H54 (cell line): ENCODE measurements around the gene A2ML1.
"Not testable (repeated sequence)": the region's sequence is repeated elsewhere in the genome, so short reads cannot be mapped to it uniquely, and the experiment has no call there.

Experiments
- DNase-seq: peaks from one replicate; pipeline ENCODE4 v3.0.0; 2011; ENCODE audit warnings: low spot score, mixed read lengths; ENCODE audit not compliant: insufficient read length
- FAIRE-seq: peaks from 3 replicates; lab custom pipeline; 2011; peaks lifted over from hg19 to GRCh38; lab: Jason Lieb, UNC
- POLR2A ChIP-seq: IDR thresholded peaks from 2 replicates; pipeline ENCODE4 v1.6.1; 2011; ENCODE audit warnings: low read depth, mild to moderate bottlenecking, low read length

A2ML1 gene

DNA sequence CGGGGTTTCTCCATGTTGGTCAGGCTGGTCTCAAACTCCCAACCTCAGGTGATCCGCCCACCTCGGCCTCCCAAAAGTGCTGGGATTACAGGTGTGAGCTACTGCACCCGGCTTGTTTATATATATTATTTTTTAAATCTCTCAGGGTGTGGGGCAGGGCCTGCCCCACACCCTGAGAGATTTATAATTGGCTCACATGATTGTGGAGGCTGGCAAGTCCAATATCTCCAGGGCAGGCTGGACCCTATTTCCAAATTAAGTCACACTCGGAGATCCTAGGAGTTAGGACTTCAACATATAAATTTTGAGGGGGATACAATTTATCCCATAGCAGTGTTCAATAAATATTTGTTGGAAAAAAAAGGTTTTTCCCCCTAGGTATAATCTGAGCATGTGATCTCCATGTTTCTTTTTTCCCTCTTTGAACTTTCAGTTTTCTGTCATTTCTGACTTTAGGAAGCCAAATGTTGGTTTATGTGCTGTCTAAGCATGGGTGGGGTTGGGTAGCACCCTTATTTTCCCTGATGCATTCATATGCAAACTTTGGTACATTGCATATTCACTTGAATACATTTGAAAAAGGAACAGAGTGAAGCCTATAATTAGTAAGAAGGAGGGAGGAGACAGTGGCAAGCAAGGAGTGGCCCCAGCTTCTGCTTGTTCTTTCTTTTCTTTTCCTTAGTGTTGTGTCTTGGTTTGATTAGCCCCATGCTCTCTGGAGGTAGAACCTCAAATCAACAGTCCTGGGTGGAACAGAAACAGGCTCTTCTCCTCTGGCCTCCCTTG, 8.7 kb upstream of the A2ML1 start:
- no peak for FAIRE-seq
- no peak for TF ChIP-seq POLR2A
- DNase-seq: no peak

DNA sequence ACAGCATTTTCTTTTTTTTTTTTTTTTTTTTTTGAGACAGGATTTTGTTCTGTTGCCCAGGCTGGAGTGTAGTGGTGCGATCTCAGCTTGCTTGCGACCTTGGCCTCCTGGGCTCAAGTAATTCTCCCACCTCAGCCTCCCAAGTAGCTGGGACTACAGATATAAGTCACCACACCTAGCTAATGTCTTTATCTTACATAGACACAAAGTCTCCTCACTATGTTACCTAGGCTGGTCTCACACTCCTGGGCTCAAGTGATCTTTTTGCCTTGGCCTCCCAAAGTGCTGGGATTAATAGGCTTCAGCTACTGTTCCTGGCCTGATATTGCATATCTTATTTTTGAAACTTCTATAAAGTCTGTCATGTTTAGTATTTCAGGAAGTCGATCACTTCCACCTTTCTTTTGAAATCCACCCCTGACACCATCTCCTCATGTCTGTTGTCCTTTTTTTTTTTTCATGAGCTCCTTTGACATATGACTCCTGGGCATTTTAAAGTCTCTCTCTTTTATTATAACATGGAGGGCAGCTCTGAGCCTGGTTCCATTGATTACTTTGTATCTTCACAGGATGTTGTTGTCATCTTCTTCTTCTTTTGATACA, 5.9 kb upstream of the A2ML1 start:
- DNase-seq: no peak
- no peak for TF ChIP-seq POLR2A
- no peak for FAIRE-seq

DNA sequence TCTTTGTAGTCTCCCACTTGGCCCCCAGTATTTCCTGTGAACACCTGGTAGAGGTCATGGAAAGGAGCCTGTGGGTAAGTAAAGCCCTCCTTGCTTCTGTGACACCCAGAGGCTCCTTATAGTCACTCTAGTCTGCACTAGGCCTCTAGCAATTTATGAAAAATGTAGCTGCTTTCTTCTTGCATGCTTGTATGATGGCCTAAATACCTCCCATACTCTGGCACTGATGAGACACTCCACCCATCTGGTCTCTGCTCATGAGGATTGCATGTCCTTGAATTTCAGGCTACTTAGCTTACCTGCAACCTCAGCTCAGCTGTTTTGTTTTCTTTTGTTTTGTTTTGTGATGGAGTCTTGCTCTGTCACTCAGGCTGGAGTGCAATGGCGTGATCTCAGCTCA, 4.6 kb upstream of the A2ML1 start:
- FAIRE-seq: no peak
- TF ChIP-seq POLR2A: no peak
- no peak for DNase-seq

DNA sequence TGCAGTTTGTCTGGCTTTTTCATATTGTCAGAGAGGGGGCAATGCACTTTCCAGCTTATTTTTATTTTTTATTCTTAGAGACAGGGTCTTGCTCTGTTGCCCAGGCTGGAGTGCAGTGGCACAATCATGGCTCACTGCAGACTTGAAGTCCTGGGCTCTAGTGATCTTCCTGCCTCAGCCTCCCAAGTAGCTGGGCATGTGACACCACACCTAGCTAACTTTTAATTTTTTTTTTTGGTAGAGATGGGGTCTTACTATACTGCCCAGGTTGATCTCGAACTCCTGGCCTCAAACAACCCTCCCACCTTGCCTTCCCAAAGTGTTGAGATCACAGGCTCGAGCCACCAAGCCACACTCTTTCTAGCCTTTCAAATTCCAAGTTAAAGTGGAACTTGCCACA, 3.9 kb upstream of the A2ML1 start:
- DNase-seq: no peak
- FAIRE-seq: no peak
- TF ChIP-seq POLR2A: no peak

DNA sequence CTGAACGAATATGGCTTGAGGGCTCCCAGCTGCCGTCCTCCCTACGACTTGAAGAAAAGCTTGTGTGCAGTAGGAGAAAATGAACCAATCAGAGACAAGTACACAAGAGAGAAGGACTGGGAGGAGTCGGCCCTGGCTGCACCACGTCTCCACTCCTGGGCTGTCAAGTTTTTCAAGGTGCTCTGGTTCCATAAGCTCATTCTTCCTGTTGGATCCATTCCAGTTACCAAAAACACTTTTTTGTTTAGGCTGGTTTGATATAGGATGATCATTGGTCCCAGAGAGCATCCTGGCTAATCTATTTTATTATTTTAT, 2.8 kb upstream of the A2ML1 start:
- FAIRE-seq: no peak

DNA sequence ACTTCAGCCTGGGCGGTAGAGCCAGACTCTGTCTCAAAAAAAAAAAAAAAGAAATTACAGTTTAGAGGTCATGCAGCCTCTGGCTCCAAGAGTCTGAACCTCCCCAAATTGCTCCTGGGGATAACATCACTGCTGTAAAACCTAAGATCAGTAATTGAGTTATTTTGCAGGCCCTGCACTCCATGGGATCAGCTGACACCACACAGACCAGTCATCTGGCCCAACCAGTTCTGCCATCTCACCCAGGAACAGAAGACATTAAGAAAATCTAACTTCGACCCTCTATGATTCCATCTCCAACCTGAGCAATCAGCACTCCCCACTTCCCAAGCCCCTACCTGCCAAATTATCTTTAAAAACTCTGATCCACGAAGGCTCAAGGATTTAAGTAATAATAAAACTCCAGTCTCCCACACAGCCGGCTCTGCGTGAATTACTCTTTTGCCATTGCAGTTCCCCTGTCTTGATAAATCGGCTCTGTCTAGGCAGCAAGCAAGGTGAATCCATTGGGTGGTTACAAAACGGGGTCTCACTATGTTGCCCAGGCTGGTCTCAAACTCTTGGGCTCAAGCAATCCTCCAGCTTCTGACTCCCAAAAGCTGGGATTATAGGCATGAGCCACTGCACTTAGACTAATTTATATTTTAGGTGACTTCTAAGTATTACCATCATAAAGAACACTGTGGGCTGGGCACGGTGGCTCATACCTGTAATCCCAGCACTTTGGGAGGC, 1.6 kb upstream of the A2ML1 start:
- FAIRE-seq, DNase-seq: not testable (repeated sequence)

More for the DNA sequence above, 2.8 kb upstream of the A2ML1 start:
- no peak for DNase-seq
- no peak for TF ChIP-seq POLR2A

DNA sequence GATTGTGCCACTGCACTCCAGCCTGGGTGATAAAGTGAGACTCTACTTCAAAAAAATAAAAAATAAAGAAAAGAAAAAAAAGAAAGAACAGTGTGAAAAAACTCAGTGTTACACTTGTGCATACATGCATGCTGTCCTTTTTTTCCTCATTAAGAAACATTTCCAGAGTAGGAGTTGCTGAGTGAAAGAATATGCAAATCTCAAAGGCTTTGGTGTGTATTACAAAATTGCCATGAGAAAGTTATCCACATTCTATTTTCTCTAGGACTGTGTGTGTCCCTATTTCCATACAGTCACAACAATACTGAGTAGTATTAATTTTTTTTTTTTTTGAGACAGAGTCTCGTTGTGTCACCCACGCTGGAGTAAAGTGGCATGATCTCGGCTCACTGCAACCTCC, 830 bp upstream of the A2ML1 start:
- DNase-seq (no peak), FAIRE-seq (no peak)
- no peak for TF ChIP-seq POLR2A

DNA sequence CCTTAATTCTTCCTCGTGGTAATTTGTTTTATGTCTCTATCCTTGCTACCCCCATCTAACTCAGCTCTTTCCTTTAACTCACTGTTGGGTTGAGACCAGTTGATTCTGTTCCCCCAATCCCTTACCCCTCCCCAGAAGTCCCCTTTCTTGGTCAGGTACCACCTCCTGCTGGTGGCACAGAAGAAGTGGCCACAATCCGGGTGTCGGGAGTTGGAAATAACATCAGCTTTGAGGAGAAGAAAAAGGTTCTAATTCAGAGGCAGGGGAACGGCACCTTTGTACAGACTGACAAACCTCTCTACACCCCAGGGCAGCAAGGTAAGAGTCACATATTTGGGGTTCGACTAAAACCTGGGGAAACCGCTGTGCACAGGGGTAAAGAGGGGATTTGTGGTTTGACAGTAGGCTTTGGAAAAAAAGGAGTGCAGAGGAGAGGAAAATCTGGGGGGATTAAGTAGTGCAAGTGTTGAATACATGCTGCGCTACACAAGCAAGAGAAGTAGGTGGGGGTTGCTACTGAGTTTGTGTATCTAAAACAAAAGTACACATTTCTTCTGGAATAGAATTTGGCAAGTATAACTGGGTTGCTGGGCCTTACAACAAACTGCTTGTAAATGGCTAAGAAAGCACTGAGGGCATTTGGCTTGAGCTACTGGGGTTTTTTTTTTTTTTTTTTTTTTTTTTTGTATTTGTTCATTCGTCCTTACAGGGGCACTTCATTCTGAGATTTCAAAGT, 1.3 kb downstream of the A2ML1 start:
- peak; percentile 13 for DNase-seq
- FAIRE-seq: no peak
- no peak for TF ChIP-seq POLR2A

DNA sequence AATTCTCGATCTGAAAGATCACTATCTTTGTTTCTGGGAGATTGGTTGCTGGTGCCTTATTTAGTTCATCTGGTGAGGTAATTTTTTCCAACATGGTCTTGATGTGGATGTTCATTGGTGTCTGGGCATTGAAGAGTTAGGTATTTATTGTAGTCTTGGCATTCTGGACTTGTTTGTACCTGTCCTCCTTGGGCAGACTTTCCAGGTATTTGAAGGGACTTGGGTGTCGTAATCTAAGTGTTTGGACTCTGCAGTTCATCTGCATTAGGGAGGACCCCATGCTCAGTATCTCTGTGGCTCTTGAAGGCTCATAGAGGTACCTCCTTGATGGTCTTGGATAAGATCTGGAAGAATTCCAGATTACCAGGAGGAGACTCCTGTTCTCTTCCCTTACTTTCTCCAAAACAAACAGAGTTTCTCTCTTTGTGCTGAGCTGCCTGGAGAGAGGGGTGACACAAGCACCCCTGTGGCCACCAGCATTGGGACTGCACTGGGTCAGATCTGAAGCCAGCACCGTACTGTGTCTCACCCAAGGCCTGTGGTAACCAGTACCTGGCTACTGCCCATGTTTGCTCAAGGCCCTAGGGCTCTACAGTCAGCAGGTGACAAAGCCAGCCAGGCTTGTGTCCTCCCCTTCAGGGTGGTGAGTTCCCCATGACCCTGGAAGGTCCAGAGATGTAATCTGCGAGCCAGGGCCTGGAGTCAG, 5.3 kb downstream of the A2ML1 start:
- no peak for FAIRE-seq
- DNase-seq: no peak
- TF ChIP-seq POLR2A: no peak

DNA sequence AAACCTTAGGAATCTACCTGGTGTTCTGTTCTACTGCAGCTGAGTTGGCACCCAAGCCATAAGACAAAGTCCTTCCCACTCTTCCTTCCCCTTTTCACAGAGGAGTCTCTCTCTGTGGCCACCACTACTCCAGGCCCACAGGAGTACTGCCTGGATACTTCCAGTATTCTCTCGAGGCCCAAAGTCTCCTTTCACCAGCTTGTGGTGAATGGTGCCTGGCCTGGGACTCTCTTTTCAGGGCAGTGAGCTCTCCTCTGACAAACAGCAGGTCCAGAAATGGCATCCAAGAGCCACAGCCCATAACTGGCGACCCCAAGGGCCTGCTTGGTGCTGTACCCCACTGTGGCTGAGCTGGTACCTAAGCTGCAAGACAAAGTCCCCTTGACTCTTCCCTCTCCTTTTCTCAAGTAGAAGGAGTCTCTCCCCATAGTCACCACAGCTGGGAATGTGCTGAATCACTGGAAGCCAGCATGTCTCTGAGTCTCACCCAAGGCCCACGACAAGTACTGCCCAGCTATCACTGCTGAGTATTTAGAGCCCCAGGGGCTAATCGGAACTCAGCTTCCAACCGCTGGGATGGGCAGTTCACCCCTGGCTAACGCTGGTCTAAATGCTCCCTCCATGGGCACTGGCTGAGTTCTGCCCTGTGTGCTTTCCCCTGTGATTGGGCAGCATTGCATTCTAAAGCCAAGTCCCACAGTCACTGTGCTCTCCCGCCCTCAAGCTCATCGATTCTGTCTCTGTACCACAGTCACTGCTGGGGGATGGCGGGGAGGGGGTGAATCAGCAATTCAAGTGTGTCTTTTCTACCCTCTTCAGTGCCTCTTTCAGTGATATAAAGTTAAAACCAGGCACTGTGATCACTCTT, 6.1 kb downstream of the A2ML1 start:
- FAIRE-seq: no peak
- TF ChIP-seq POLR2A: no peak

DNA sequence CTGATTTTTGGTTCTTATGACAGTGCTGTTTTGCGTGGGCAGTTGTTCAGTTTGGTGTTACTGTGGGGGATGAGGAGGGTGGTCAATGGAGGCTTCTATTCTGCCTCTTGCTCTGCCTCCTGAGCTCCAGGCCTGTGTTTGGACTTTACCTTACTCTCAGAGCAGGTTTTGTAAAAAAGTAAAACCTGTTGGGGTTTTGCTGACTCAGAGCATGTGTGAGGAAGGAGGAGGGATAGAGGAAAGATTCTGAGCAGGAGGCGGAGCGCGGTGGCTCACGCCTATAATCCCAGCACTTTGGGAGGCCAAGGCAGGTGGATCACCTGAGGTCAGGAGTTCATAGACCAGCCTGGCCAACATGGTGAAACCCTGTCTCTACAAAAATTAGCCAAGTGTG, 6.7 kb downstream of the A2ML1 start:
- FAIRE-seq (no peak), DNase-seq (no peak)
- TF ChIP-seq POLR2A: no peak

More for the DNA sequence above, 6.1 kb downstream of the A2ML1 start:
- no peak for DNase-seq

DNA sequence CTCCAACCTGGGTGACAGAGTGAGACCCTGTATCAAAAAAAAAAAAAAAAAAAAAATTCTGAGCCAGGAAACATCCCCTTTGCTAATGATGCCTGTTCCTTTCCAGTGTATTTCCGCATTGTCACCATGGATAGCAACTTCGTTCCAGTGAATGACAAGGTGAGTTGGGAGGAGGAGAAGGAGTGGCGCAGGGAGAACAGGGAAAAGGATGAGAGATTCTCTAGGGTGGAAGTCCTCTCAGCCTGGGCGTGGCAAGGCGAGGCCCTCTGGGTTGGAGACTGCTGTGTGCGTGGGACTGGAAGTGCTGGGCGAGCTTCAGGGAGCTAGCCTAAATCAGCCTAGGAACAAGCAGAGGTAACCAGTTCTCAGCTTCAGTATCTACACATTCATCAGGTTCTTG, 7.2 kb downstream of the A2ML1 start:
- DNase-seq (no peak), FAIRE-seq (no peak)
- no peak for TF ChIP-seq POLR2A

DNA sequence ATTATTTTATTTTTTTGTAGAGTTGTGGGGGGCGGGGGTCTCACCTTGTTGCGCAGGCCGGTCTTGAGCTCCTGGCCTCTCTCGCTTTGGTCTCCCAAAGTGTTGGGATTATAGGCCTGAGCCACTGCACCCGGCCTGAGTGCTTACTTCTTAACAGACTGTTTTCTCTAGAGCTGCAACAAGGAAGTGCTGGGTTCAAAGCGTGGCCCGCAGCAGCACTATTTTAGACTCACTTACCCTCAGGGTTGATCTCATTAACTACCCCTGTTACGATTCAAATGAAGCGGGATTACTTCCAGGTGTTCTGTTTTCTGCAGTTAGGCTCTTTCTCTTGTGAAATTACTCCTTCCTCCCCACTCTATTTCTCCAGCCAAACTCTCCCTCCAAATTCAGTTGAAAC, 8.7 kb downstream of the A2ML1 start:
- TF ChIP-seq POLR2A: no peak
- FAIRE-seq (no peak), DNase-seq (no peak)
